ENCODE data around the gene COX6B1.
A peak's percentile ranks its signal among the peaks of the same experiment; 100 is the strongest.
"Not testable (repeated sequence)": the region's sequence is repeated elsewhere in the genome, so short reads cannot be mapped to it uniquely, and the experiment has no call there.

Gene COX6B1

GRCh38 chr19:35666251-35666913, 18.3 kb downstream of the COX6B1 start, which contains the start of gene UPK1A:
Gene UPK1A, plus strand, starts transcription at chr19:35666517. Its CDS starts 296 bp downstream, at chr19:35666813.
- DNase-seq: no peak

DNA sequence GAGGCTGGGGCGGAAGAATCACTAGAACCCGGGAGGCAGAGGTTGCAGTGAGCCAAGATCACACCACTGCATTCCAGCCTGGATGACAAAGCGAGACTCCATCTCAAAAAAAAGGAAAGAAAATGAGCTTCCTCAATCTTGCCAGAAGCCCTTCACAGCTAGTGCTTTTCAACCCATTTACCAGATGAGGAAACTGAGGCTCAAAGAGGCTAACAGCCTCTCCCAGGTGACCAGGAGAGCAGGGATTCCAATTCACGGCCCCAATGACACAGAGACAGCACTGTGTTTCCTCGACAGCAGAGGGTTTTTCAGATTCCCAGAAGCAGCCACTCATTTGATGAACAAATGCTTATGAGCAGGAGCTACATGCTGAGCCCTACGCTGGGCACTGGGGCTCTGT, 21.4 kb downstream of the COX6B1 start:
- DNase-seq: no peak

DNA sequence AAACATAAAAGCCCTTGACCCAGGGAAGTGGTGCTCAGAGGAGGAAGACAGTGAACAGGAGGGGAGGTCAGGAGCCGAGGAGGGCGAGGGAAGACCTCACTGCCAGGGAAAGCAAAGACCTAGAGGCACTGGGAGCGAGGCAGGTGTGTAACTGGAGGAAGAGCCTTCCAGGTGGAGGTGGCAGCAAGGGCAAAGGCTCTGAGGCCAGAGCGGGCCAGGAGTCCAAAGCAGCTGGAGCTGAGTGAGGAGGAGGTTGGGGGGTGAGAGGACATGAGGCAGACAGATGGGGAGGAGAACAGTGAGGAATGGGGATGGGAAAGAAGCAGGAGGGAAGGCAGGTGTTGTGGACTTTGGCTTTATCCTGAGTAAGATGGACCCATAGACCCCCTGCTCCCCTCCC, 21.9 kb downstream of the COX6B1 start:
- no peak for DNase-seq

GRCh38 chr19:35670686-35671085, 22.6 kb downstream of the COX6B1 start:
- DNase-seq: no peak

- no peak for DNase-seq
Measured at GRCh38 chr19:35671818-35672217, 23.7 kb downstream of the COX6B1 start.

- DNase-seq: peak; percentile 30
Measured at GRCh38 chr19:35673121-35673804, 25.1 kb downstream of the COX6B1 start.

- DNase-seq: no peak
Measured at GRCh38 chr19:35675589-35676140, 27.5 kb downstream of the COX6B1 start.

GRCh38 chr19:35689836-35690235, 41.7 kb downstream of the COX6B1 start:
- DNase-seq: no peak

DNA sequence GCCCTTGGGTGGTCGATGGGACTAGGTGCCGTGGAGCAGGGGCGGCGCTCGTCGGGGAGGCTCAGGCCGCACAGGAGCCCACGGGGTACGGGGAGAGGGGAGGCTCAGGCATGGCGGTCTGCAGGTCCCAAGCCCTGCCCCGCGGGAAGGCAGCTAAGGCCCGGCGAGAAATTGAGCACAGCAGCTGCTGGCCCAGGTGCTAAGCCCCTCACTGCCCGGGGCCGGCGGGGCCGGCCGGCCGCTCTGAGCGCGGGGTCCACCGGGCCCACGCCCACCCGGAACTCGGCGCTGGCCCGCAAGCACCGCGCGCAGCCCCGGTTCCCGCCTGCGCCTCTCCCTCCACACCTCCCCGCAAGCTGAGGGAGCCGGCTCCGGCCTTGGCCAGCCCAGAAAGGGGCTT, 43.0 kb downstream of the COX6B1 start:
- not testable (repeated sequence) for DNase-seq

- no peak for DNase-seq
Measured at GRCh38 chr19:35692010-35692409, 43.9 kb downstream of the COX6B1 start.

- no peak for DNase-seq
Measured at GRCh38 chr19:35693422-35693821, 45.3 kb downstream of the COX6B1 start.

DNA sequence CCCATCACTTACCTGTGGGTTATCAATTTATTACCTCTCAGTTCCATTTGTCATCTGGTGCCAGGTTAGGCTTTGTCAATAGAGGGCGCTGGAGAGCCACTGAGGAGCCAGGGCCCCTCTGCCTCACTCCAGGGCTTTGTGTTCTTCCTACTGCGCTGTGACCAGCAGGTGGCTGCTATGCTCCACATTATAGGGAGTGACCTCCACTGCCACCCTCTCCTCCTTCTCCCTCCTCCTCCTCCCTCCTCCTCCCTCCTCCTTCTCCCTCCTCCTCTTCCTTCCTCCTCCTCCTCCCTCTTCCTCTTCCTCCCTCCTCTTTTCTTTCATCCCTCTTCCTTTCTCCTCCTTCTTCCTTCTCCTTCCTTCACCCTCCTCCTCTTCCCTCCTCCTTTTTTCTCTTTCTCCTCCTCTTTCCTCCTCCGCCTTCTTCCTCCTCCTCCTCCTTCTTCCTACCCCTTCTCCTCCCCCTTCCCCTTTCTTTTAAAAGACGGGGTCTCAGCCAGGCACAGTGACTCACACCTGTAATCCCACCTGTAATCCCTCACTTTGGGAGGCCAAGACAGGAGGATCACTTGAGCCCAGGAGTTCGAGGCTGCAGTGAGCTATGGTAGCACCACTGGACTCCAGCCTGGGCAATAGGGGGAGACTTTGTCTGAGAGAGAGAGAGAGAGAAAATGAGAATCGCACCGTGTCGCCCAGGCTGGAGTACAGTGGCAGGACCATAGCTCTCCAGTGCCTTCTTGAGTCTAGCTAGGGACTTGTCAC, 45.9 kb downstream of the COX6B1 start:
- DNase-seq: peak; percentile 89

GRCh38 chr19:35695895-35696422, 47.8 kb downstream of the COX6B1 start:
- DNase-seq: no peak

- no peak for DNase-seq
Measured at GRCh38 chr19:35696835-35697234, 48.7 kb downstream of the COX6B1 start.

- DNase-seq: peak; percentile 94
Measured at GRCh38 chr19:35702223-35703012, 54.3 kb downstream of the COX6B1 start.

- DNase-seq: no peak
Measured at GRCh38 chr19:35703343-35703742, 55.2 kb downstream of the COX6B1 start.

GRCh38 chr19:35704218-35704617, 56.1 kb downstream of the COX6B1 start, which contains the start of gene ZBTB32:
Gene ZBTB32, plus strand, starts transcription at chr19:35704558. Its CDS starts 10,069 bp downstream, at chr19:35714627.
- no peak for DNase-seq

Data from activated naive CD4-positive, alpha-beta T cell treated with anti-CD3 and anti-CD28 coated beads, Interleukin-2, amount 50 U/mL, for 16 hours (primary cell).